Spleen (tissue), 7 donors: ENCODE data around the gene ANKRD42.

Experiments
- CTCF ChIP-seq, 11 experiments: fragments of 200-600 bp in 7 of 11; fragments of 450-650 bp in 4 of 11; sonication (generic) in 4 of 11; IDR thresholded peaks in 8 of 11; conservative IDR thresholded peaks in 3 of 11; 1 replicate in 7 of 11; 2 replicates in 4 of 11; pipeline versions ENCODE4 v1.4.0 to v1.8.0; 2016 to 2021; ENCODE audit warnings: antibody characterized with exemption in 11 of 11, inconsistent platforms in 4 of 11, mild to moderate bottlenecking in 1 of 11
- POLR2A ChIP-seq, 3 donors: fragments of 450-650 bp; IDR thresholded peaks; one replicate each; pipeline ENCODE4 v1.5.1; 2017; ENCODE audit warnings: antibody characterized with exemption in 3 of 3, mild to moderate bottlenecking in 1 of 3
- POLR2AphosphoS5 ChIP-seq, 3 donors: sonication (generic); formaldehyde crosslinking; IDR thresholded peaks; one replicate each; pipeline ENCODE4 v1.5.1; 2017; ENCODE audit warnings: antibody characterized with exemption in 3 of 3
- donor health status: DM: no; HTN: no; CAD: no; lungs with moderate emphysema.
- donor health status: DM: no; HTN: no; CAD: no.
- donor health status: DM: no; HTN: no; CAD: no.

DNA sequence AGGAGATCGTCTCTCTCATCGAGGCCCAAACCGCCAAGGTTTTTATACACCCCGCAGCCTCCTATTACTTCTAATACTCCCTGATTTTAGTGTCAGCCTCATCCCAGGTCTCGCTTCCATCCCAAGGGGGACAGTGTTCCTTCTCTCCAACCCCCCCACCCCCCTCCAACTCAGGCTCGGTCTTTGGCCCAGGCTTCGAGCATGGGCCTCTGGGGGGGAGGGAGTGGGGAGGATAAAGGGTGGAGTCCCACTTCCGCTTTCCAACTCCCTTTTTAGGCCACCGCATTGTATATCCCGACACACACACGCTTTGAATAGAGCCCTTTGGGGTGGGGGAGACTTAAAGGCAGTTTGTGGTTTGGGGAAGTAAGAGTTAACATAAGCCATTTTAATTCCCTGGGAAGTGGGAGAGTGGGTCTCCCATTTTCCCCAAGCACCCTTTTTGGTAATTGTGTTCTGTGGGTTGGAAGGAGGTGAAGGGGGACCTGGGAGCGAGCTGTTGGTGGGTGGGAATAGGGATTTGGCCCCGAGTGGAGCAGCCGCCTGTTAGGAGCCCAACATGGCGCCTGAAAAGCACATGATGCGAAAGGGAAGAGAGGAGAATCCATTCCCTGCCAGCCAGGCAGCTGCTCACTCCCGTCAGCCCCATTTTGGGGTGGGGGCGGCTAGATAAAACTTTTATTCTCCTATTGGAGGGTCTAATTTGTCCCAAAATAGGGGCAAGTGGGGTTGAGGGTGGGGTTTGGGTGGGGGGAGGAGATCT, 35.7 kb upstream of the ANKRD42 start:
- TF ChIP-seq POLR2A (IDR thresholded peaks at IDR 0.05) (no peak), CTCF (IDR thresholded peaks at IDR 0.05 in 8 of 11, conservative IDR thresholded peaks at IDR 0.05 in 3 of 11) (peak in 2 of 11 experiments; percentile 24 to 35), POLR2AphosphoS5 (IDR thresholded peaks at IDR 0.05) (peak in 1 of 3 donors; percentile 38)
